GM13976 (cell line): ENCODE measurements around the gene GJA8.
"Not testable (repeated sequence)": the region's sequence is repeated elsewhere in the genome, so short reads cannot be mapped to it uniquely, and the experiment has no call there.

Source experiments
- DNase-seq: peaks from one replicate; pipeline ENCODE4 v3.0.0; 2012; ENCODE audit warnings: low spot score
- CTCF ChIP-seq: IDR thresholded peaks from 2 replicates; pipeline ENCODE4 v1.5.1; 2012; ENCODE audit warnings: borderline replicate concordance, mild to moderate bottlenecking; ENCODE audit not compliant: insufficient read depth; ENCODE audit errors: extremely low read depth, missing control alignments, control extremely low read depth
- in situ Hi-C: fragments of 300-500 bp; cut with MboI; formaldehyde crosslinking; loops from one replicate; pipeline ENCODE4 v1.12.0; 2022; ENCODE audit warnings: low sequenced_read_pairs, mixed read lengths, inconsistent platforms; ENCODE audit not compliant: unreplicated experiment

Gene GJA8

DNA sequence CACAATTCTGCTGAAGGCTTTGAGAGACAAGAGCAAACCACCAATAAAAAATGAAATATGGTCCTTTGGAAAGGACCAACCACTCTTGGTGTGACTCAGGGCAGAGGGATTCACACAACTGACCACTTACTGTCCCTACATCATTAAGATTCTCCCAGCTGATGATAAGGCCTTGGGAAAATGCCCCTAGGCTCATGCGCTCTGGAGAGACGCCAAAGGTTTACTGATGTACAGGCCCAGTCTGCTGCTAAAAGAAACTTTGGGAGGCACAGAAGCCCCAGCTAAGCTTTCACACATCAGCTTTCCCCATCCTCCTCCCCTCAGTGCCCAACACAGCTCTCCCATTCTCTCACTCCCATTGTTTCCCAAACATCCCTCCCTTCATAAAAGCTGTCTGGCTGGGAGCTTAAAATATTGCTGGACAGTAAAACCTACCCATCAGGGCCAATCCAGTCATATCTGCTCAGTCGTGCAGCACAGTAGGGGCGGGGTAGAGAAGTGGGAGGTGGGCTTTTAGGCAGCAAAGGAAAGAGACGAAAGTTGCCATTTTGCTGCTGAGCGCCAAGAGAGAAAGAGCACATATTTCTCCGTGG, at the start of gene GJA8:
Gene GJA8, plus strand, starts transcription at position 543 of the 593 bp plus-strand sequence. CDS start 5,161 bp downstream, outside the sequence.
- in situ Hi-C loops: no loop called here
- no peak for TF ChIP-seq CTCF
- no peak for DNase-seq

DNA sequence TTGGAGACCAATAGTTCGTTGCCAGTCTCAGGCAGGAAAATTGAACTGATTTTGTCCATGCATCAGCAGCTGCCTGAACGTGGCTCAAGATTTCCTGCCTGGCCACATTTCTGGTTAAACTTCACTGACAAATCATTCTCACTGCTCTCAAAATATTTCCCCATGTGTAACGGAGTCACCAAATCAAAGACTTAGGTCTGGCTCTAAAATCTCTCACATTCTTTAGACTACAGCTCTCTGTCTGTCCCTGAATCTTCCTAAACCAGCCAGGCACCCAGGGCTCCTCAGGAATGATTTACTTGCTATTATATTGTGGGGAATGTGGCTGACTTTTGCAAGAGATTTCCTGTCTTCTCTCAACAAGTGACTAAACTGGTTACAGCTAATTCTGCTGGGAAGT, 49.2 kb upstream of the GJA8 start:
- no peak for TF ChIP-seq CTCF
- in situ Hi-C loops: no loop called here
- no peak for DNase-seq

- DNase-seq, in situ Hi-C loops: not testable (repeated sequence)
Measured at GRCh38 chr1:147854989-147855388, 47.6 kb upstream of the GJA8 start.

DNA sequence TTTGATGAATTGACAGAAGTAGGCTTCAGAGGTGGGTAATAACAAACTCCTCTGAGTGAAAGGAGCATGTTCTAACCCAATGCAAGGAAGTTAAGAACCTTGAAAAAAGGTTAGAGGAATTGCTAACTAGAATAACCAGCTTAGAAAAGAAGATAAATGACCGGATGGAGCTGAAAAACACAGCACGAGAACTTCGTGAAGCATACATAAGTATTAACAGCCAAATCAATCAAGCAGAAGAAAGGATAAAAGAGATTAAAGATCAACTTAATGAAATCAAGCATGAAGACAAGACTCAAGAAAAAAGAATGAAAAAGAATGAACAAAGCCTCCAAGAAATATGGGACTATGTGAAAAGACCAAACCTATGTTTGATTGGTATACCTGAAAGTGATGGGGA, 46.6 kb upstream of the GJA8 start:
- in situ Hi-C loops, DNase-seq: not testable (repeated sequence)

GRCh38 chr1:147867204-147867603, 35.4 kb upstream of the GJA8 start:
- DNase-seq, in situ Hi-C loops: not testable (repeated sequence)

DNA sequence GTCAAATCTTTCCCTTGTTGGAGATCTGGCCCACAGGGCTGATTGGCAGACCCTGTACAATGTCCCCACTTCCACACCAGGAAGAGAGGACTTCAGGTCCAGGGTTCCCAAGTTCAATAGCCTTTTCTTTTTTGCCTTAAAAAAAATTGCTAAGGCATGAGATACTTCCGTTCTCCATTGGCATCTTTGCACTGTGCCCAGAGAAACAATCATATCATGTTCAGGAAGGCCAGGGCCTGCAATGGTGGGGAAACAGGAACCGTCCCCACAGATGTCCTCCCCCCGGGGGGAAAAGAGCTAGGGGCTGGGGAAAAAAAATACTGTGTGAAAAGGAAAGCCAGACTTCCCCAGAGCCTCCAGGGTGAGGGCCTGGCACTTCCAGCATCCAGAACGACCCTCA, 24.6 kb upstream of the GJA8 start:
- no peak for TF ChIP-seq CTCF
- no peak for DNase-seq
- in situ Hi-C loops: loop anchor here (25.0 kb wide), 1 partner anchor 366 kb away; no protein-coding TSS in a partner anchor

- in situ Hi-C loops: loop anchor here (25.0 kb wide), 1 partner anchor 368 kb away; no protein-coding TSS in a partner anchor
- no peak for TF ChIP-seq CTCF
- DNase-seq: no peak
Measured at GRCh38 chr1:147879911-147880310, 22.7 kb upstream of the GJA8 start.

DNA sequence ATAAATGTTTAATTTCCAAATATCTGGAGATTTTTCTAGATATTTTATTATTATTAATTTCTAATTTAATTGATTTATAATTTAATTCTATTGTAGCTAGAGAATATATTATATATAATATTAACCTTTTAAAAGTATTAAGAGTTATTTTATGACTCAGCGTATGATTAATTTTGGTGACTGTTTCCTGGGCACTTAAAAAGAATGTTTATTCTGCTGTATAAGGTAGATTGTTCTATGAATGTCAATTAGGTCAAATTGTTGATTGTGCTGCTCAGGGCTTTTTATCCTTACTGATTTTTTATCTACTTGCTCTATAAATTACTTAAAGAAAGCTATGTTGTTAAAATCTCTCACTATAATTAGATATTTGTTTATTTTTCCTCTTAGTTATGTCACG, 20.1 kb upstream of the GJA8 start:
- TF ChIP-seq CTCF: no peak
- DNase-seq: no peak
- in situ Hi-C loops: loop anchor here (25.0 kb wide), 1 partner anchor 370 kb away; no protein-coding TSS in a partner anchor
